GM23248 (cell line): ENCODE measurements around the gene AOC3.

Source experiments
- EZH2 ChIP-seq: fragments of 200-600 bp; sonication (generic); IDR thresholded peaks from 2 replicates; pipeline ENCODE4 v1.6.1; 2018; ENCODE audit warnings: antibody characterized with exemption, mild to moderate bottlenecking; ENCODE audit not compliant: insufficient read depth, poor library complexity, severe bottlenecking
- EZH2phosphoT487 ChIP-seq: fragments of 200-600 bp; sonication (generic); IDR thresholded peaks from 2 replicates; pipeline ENCODE4 v1.6.1; 2018; ENCODE audit warnings: antibody characterized with exemption, moderate library complexity, mild to moderate bottlenecking, low read depth; ENCODE audit not compliant: insufficient read depth

DNA sequence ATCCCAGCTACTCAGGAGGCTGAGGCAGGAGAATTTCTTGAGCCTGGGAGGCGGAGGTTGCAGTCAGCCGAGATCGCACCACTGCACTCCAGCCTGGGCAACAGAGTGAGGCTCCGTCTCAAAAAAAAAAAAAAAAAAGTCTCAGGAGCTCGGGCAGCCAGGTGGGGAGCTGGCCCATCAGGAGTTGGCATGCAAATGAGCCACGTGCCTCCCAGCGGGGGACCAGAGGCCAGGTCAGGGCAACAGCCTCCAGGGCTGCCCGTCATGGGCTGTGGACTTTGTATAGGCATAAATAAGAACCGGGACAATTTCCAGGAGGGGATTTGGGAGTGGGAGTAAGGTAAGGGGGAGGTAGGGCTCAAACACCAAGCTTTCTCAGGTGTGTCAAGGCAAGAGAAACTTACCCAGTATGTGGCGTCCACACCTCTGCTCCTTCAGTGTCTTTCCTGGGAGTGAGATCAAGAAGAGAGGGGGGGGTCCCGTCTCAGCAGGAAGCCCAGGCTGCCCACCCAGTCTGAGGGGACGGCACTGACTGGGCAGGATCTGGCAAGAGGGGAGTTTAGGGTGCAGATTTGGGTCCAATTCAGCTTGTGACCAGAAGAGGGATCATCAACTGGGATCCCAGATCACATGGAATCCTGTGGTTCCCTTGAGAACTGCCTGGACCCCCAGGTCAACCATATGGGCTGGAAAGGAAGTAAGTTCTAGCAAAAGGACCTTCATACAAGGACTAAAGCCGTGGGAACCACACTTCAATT is 27.3 kb downstream of the AOC3 start:
- TF ChIP-seq EZH2phosphoT487 (no peak), EZH2 (no peak)
